SJCRH30 (cell line): ENCODE measurements around the gene CST4. TPM values are rescaled to one million over a fixed set of nuclear protein-coding genes. Genes with fewer than 3 reads are reported as not detected.

ENCODE experiments used
- DNase-seq, 2 experiments: peaks; one replicate each; pipeline ENCODE4 v3.0.0-alpha.2; 2015 to 2020
- H3K27ac ChIP-seq: fragments of 250-450 bp; sonication (Bioruptor Pico); 2 replicates; pipeline ENCODE4 v1.5.1; 2020; ENCODE audit warnings: mild to moderate bottlenecking, moderate library complexity
- H3K27me3 ChIP-seq: fragments of 250-450 bp; sonication (Bioruptor Pico); 2 replicates; pipeline ENCODE4 v1.5.1; 2020; ENCODE audit warnings: mild to moderate bottlenecking, moderate library complexity
- H3K36me3 ChIP-seq: fragments of 250-450 bp; sonication (Bioruptor Pico); 2 replicates; pipeline ENCODE4 v1.5.1; 2020; ENCODE audit warnings: mild to moderate bottlenecking, moderate library complexity
- H3K4me1 ChIP-seq: fragments of 250-450 bp; sonication (Bioruptor Pico); 2 replicates; pipeline ENCODE4 v1.5.1; 2020; ENCODE audit warnings: mild to moderate bottlenecking, moderate library complexity
- H3K4me3 ChIP-seq: fragments of 250-450 bp; sonication (Bioruptor Pico); 2 replicates; pipeline ENCODE4 v1.5.1; 2020; ENCODE audit warnings: mild to moderate bottlenecking, moderate library complexity
- H3K9me3 ChIP-seq: fragments of 250-450 bp; sonication (Bioruptor Pico); replicated peaks from 2 replicates; pipeline ENCODE4 v1.5.1; 2020; ENCODE audit warnings: mild to moderate bottlenecking, moderate library complexity
- total RNA-seq: library from RNA; depleted of rRNA; stranded (reverse); fragments of >200 nt; shearing (Covaris generic); gene quantifications from 2 replicates; pipeline ENCODE4 v1.2.3, GENCODE V29; 2014

CST4 gene
- total RNA-seq, 1 experiment from 2014 or later, result not detected

DNA sequence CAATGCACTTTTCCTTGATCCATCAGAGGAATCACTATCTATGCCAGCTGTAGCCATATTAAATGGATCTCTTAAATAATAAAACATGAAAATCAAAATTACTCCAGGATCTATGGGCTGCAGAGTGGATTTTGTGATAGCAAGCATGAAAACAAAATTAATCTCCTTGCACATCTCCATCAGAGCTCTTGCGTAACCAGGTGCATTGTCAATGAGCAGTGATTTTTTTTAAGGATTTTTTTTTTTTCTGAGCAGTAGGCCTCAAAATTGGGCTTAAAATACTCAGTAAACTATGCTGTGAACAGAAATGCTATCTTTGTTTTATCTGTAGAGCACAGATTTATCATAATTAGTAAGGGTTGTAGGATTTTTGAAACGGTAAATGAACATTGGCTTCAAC lies 39.6 kb downstream of the CST4 start:
- Histone ChIP-seq H3K4me1 (no peaks in the 10 kb centered on the region), H3K27me3 (no peaks in the 10 kb centered on the region), H3K4me3 (no peak overlapping the region), H3K36me3 (no peaks in the 10 kb centered on the region), H3K9me3 (no peaks in the 10 kb centered on the region), H3K27ac (no peak overlapping the region)
- no peak for DNase-seq

DNA sequence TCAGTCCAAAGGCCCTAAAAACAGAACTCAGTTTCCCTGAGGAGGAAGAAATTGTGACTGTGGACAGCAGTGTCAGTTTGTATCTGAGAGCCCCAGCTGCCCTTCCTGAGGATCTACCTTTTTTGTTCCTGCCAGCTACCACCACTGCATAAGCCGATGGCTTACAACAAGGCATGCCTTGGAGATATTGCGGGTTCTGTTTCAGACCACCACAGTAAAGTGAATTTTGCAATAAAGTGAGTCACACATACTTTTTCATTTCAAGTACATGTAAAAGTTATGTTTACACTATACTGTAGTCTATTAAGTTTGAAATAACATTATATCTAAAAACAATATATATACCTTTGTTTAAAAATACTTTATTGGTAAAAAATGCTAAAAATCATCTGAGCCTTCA lies 41.5 kb downstream of the CST4 start:
- no peaks in the 10 kb centered on the region for H3K27me3 ChIP-seq
- no peaks in the 10 kb centered on the region for H3K36me3 ChIP-seq
- H3K4me3 ChIP-seq, result no peak overlapping the region
- no peaks in the 10 kb centered on the region for H3K4me1 ChIP-seq
- no peaks in the 10 kb centered on the region for H3K9me3 ChIP-seq
- H3K27ac ChIP-seq, result no peak overlapping the region
- DNase-seq, result no peak

DNA sequence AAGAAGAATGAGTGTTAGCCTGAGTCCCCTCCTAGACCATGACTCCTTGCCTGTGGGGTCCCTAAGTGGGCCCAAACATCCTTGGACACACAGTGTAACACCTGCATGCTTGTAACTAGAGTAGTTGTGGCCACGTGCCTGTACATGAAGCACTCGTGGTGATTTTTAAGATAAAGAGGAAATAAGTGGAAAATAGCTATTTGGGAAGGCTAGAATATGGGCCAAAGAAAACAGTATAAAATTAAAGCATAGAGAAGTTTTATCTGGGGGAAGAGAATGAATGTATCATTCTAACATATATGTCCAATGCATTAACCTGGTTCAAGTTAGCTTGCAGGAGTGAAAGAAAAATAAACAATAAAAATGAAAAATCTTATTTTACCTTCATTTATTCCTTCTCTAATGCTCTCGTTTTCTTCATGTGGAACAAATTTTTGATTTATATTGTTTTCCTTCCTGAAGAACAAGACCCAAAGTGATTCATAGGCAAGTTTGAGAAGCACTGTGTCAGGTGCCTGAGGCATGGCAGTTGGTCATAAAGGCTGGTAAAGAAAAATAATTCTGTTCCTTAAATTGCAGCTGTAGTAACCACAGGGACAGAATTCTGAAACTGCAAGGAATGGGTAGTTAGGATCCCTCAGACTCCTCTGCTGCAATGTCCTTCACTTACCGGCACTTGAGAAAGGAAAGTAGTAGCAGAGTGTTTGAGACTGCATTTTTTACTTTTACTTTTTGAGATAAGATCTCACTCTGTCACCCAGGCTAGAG lies 42.5 kb downstream of the CST4 start:
- no peak overlapping the region for H3K4me3 ChIP-seq
- no peak overlapping the region for H3K27ac ChIP-seq
- DNase-seq, result no peak
- H3K27me3 ChIP-seq, result no peaks in the 10 kb centered on the region
- H3K4me1 ChIP-seq, result no peaks in the 10 kb centered on the region; the same call in 1 of the 2 replicates
- no peaks in the 10 kb centered on the region for H3K9me3 ChIP-seq
- H3K36me3 ChIP-seq, result no peaks in the 10 kb centered on the region

DNA sequence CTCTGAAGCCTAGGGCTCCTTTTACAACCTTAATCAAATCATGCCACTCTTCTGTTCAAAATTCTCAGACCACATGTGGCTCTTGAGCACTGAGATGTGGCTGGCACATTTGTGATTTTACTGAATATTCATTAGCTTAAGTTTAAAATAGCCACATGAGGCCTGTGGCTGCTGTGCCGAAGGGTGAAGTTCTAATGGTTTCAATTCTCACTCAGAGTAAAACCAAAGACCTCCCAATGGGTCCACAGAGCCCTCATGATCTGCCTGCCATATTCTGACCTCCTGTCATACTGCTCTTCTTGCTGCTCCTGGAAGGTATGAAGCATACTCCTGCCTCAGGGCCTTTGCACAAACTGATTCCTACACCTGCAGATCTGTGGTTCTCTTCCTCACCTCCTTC lies 43.3 kb downstream of the CST4 start:
- DNase-seq, result no peak
- no peak overlapping the region for H3K4me3 ChIP-seq
- no peaks in the 10 kb centered on the region for H3K36me3 ChIP-seq
- no peaks in the 10 kb centered on the region; the same call in 1 of the 2 replicates for H3K4me1 ChIP-seq
- H3K9me3 ChIP-seq, result no peaks in the 10 kb centered on the region
- H3K27ac ChIP-seq, result no peak overlapping the region
- no peaks in the 10 kb centered on the region for H3K27me3 ChIP-seq

- Histone ChIP-seq H3K4me1 (no peaks in the 10 kb centered on the region; the same call in 1 of the 2 replicates), H3K9me3 (no peaks in the 10 kb centered on the region), H3K4me3 (no peak overlapping the region)
Measured at GRCh38 chr20:23644164-23644563, 44.7 kb downstream of the CST4 start.

DNA sequence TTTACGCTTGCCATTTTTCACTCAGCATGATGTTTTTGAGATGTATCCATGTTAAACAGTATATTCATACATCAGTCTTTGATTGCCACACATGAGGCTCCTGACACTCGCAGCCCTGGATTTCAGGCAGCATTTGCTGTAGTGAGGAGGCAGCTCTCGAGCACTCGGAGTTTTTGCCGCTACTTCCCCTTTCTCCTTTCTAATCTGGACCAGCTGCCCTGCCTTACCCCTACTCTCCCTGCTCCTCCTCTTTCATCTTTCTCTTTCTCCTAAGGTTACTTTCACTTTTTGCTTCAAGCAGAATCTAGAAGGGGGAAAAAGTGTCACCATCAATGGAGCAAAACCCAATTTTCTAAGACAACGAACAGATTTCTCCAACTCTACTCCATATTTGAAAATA lies 45.2 kb downstream of the CST4 start:
- no peaks in the 10 kb centered on the region for H3K27me3 ChIP-seq
- no peaks in the 10 kb centered on the region; the same call in 1 of the 2 replicates for H3K4me1 ChIP-seq
- no peak overlapping the region for H3K4me3 ChIP-seq
- H3K9me3 ChIP-seq, result no peaks in the 10 kb centered on the region
- no peak for DNase-seq
- no peak overlapping the region for H3K27ac ChIP-seq
- H3K36me3 ChIP-seq, result no peaks in the 10 kb centered on the region

More at GRCh38 chr20:23644164-23644563, 44.7 kb downstream of the CST4 start:
- no peak for DNase-seq
- H3K27me3 ChIP-seq, result no peaks in the 10 kb centered on the region
- no peaks in the 10 kb centered on the region for H3K36me3 ChIP-seq
- H3K27ac ChIP-seq, result no peak overlapping the region

DNA sequence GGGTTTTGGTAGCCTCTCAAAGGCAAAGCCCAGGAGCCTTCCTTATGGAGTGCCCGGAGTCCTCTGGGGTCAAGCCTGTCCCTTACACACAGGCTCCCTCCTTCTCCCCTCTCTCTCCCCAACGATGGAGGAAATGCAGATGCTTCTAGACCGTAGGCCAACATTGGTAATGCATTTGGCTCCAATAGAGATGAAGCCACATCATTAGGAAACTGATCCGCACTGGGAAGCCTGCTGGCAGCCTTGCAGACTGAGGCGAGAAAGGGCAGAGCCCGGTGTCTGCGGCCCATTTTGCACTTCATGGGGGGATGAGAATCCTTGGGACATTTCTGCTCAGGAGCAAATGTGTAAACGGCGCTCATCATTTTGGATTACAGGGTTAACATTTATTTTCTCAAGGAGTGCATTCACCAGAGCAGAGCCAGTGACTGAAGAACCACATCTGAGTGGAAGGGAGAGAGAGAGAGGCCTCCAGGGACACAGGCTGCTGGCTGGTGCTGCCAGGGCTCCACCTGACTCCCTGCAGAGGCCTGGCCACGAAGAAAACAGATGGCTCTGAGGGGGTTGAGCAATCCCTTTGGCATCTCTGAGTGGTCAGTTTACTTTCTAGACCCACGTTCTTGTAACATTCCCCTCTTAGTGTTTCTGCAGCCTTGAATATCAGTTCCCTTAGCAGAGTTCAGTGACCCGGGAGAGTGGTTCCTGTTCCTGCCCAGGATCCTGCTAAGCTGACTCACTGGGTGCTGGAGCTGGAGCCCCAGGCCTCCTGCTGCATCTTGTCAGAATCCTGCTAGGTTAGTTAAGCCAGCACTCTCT lies 46.7 kb downstream of the CST4 start:
- no peak overlapping the region for H3K27ac ChIP-seq
- no peaks in the 10 kb centered on the region for H3K36me3 ChIP-seq
- no peaks in the 10 kb centered on the region for H3K9me3 ChIP-seq
- peak; percentile 49 to 52 for DNase-seq
- no peak overlapping the region for H3K4me3 ChIP-seq
- no peaks in the 10 kb centered on the region; the same call in 1 of the 2 replicates for H3K4me1 ChIP-seq
- H3K27me3 ChIP-seq, result no peaks in the 10 kb centered on the region

GRCh38 chr20:23640671-23641667 lies 47.9 kb downstream of the CST4 start:
- Histone ChIP-seq H3K36me3 (no peaks in the 10 kb centered on the region), H3K4me1 (no peaks in the 10 kb centered on the region; the same call in 1 of the 2 replicates), H3K27ac (no peak overlapping the region), H3K4me3 (no peak overlapping the region), H3K9me3 (no peaks in the 10 kb centered on the region), H3K27me3 (no peaks in the 10 kb centered on the region)
- DNase-seq, result no peak

- Histone ChIP-seq H3K9me3 (no peaks in the 10 kb centered on the region), H3K36me3 (no peaks in the 10 kb centered on the region), H3K4me3 (no peak overlapping the region), H3K27ac (no peak overlapping the region), H3K27me3 (no peaks in the 10 kb centered on the region), H3K4me1 (no peaks in the 10 kb centered on the region; the same call in 1 of the 2 replicates)
- no peak for DNase-seq
Measured at GRCh38 chr20:23640018-23640601, 48.7 kb downstream of the CST4 start.

- Histone ChIP-seq H3K27ac (no peak overlapping the region), H3K4me1 (no peaks in the 10 kb centered on the region; the same call in 1 of the 2 replicates), H3K27me3 (no peaks in the 10 kb centered on the region), H3K36me3 (no peaks in the 10 kb centered on the region), H3K4me3 (no peak overlapping the region), H3K9me3 (no peaks in the 10 kb centered on the region)
- no peak for DNase-seq
Measured at GRCh38 chr20:23639490-23639958, 49.3 kb downstream of the CST4 start.

GRCh38 chr20:23638309-23638708 lies 50.5 kb downstream of the CST4 start:
- no peak for DNase-seq
- Histone ChIP-seq H3K4me1 (no peaks in the 10 kb centered on the region; the same call in 1 of the 2 replicates), H3K27ac (no peak overlapping the region), H3K36me3 (no peaks in the 10 kb centered on the region), H3K27me3 (no peaks in the 10 kb centered on the region), H3K9me3 (no peaks in the 10 kb centered on the region), H3K4me3 (no peak overlapping the region)

- no peaks in the 10 kb centered on the region for H3K9me3 ChIP-seq
- H3K27me3 ChIP-seq, result no peaks in the 10 kb centered on the region
- peak; percentile 92 to 93 for DNase-seq
- no peaks in the 10 kb centered on the region for H3K36me3 ChIP-seq
- H3K4me3 ChIP-seq, result peak within 1 kb of the TSS; percentile 87
- peak within 1 kb of the TSS; percentile 64 for H3K27ac ChIP-seq
- no peaks in the 10 kb centered on the region; the same call in 1 of the 2 replicates for H3K4me1 ChIP-seq
Measured at GRCh38 chr20:23637282-23638221, 51.3 kb downstream of the CST4 start, which contains the start of gene CST3. TSS of gene CST3 (minus strand) at chr20:23637955. CDS start at chr20:23637862, 93 bp downstream.

- no peaks in the 10 kb centered on the region for H3K27me3 ChIP-seq
- no peaks in the 10 kb centered on the region for H3K9me3 ChIP-seq
- no peak for DNase-seq
- no peaks in the 10 kb centered on the region for H3K36me3 ChIP-seq
- H3K27ac ChIP-seq, result no peak overlapping the region
- H3K4me1 ChIP-seq, result no peaks in the 10 kb centered on the region; the same call in 1 of the 2 replicates
- peak overlapping the region; percentile 87 for H3K4me3 ChIP-seq
Measured at GRCh38 chr20:23636908-23637281, 51.9 kb downstream of the CST4 start.
